Endodermal cell (in vitro differentiated cells): ENCODE data around the gene PSME3IP1. TPM values are rescaled to one million over a fixed set of nuclear protein-coding genes. Genes with fewer than 3 reads are reported as not detected.
A peak's percentile ranks its signal among the peaks of the same experiment; 100 is the strongest.

Source experiments
- DNase-seq: peaks from one replicate; pipeline ENCODE4 v3.0.0-alpha.2; 2017
- H3K27ac ChIP-seq: 2 replicates; pipeline ENCODE4 v1.5.1; 2013; ENCODE audit warnings: mild to moderate bottlenecking, low read depth, low read length, moderate library complexity
- H3K27me3 ChIP-seq: 2 replicates; pipeline ENCODE4 v1.6.1; 2013; ENCODE audit warnings: mild to moderate bottlenecking, low read length, moderate library complexity; ENCODE audit not compliant: insufficient read depth, control insufficient read depth, poor library complexity, severe bottlenecking
- H3K36me3 ChIP-seq: 2 replicates; pipeline ENCODE4 v1.7.0; 2013; ENCODE audit warnings: mild to moderate bottlenecking, low read length, moderate library complexity; ENCODE audit not compliant: control insufficient read depth, insufficient read depth
- H3K4me1 ChIP-seq: one replicate; pipeline ENCODE4 v1.7.0; 2013; ENCODE audit warnings: low read length; ENCODE audit not compliant: control insufficient read depth, insufficient read depth
- H3K4me3 ChIP-seq: 2 replicates; pipeline ENCODE4 v1.5.1; 2013; ENCODE audit warnings: mild to moderate bottlenecking, low read length, moderate library complexity
- H3K9ac ChIP-seq: 2 replicates; pipeline ENCODE4 v1.6.1; 2013; ENCODE audit warnings: mild to moderate bottlenecking, low read length, moderate library complexity; ENCODE audit not compliant: poor library complexity, severe bottlenecking; ENCODE audit errors: extremely low read depth
- H3K9me3 ChIP-seq: 2 replicates; pipeline ENCODE4 v1.6.1; 2013; ENCODE audit warnings: mild to moderate bottlenecking, low read length, moderate library complexity; ENCODE audit not compliant: control insufficient read depth
- H3K27ac Mint-ChIP-seq: 2 replicates; pipeline ENCODE4 v1.8.0; 2020; ENCODE audit warnings: mixed read lengths
- H3K27me3 Mint-ChIP-seq: 2 replicates; pipeline ENCODE4 v1.8.0; 2021; ENCODE audit warnings: mild to moderate bottlenecking, mixed read lengths; ENCODE audit not compliant: insufficient read depth
- H3K36me3 Mint-ChIP-seq: 2 replicates; pipeline ENCODE4 v1.8.0; 2020; ENCODE audit warnings: low read depth, mixed read lengths
- H3K4me1 Mint-ChIP-seq: 2 replicates; pipeline ENCODE4 v1.8.0; 2020; ENCODE audit warnings: mixed read lengths
- H3K4me3 Mint-ChIP-seq: 2 replicates; pipeline ENCODE4 v1.8.0; 2020; ENCODE audit warnings: mild to moderate bottlenecking, moderate library complexity, mixed read lengths
- H3K9me3 Mint-ChIP-seq: 2 replicates; pipeline ENCODE4 v1.8.0; 2020; ENCODE audit warnings: mild to moderate bottlenecking, mixed read lengths
- CTCF ChIP-seq: fragments of 200-600 bp; sonication (generic); conservative IDR thresholded peaks from 2 replicates; pipeline ENCODE4 v1.5.0; 2021; ENCODE audit warnings: antibody characterized with exemption, mild to moderate bottlenecking
- WGBS, 2 experiments: methylation state at CpG; one replicate each; pipeline versions ENCODE4 v1.1.5 to v1.1.7; 2013; ENCODE audit warnings: missing lambda C conversion rate in 2 of 2, mixed read lengths in 1 of 2; ENCODE audit not compliant: insufficient coverage in 1 of 2, insufficient read length in 1 of 2; 5-methylcytosine and 5-hydroxymethylcytosine counted together
- total RNA-seq, 2 donors: library from RNA; stranded (reverse); fragmentation: NEBNext Ultra II Directional in 1 of 2; extraction: Animal tissue kit (Norgen Biotek cat#: 25700) in 1 of 2; gene quantifications; 2 replicates in 1 of 2; 3 replicates in 1 of 2; pipeline ENCODE4 v1.2.1, GENCODE V29; 2021

Gene PSME3IP1
- total RNA-seq, 2 donors from 2014 or later: 94.2 to 102 TPM

- no peaks in the 10 kb centered on the region for H3K36me3 Mint-ChIP-seq
- no peak overlapping the region for H3K4me3 Mint-ChIP-seq
- H3K27me3 Mint-ChIP-seq: no peaks in the 10 kb centered on the region
- H3K4me1 ChIP-seq: no peaks in the 10 kb centered on the region
- no peak overlapping the region for H3K4me3 ChIP-seq
- peak overlapping the region; percentile 52 for H3K27ac Mint-ChIP-seq
- no peak for TF ChIP-seq CTCF
- DNase-seq: no peak
- no peaks in the 10 kb centered on the region for H3K4me1 Mint-ChIP-seq
- H3K27me3 ChIP-seq: no peaks in the 10 kb centered on the region
- H3K9me3 Mint-ChIP-seq: no peaks in the 10 kb centered on the region
- 88% methylated on average over 15 to 17 of the region's 17 CpGs for WGBS, 2 experiments
- H3K36me3 ChIP-seq: no peaks in the 10 kb centered on the region
- no peak overlapping the region for H3K27ac ChIP-seq
- H3K9me3 ChIP-seq: no peaks in the 10 kb centered on the region
- no peak overlapping the region for H3K9ac ChIP-seq
These were observed 54.4 kb downstream of the PSME3IP1 start for GRCh38 chr16:57131351-57131970.

- H3K9me3 Mint-ChIP-seq: no peaks in the 10 kb centered on the region
- no peak overlapping the region for H3K27ac Mint-ChIP-seq
- H3K27me3 ChIP-seq: no peaks in the 10 kb centered on the region
- no peaks in the 10 kb centered on the region for H3K4me1 ChIP-seq
- H3K4me3 ChIP-seq: no peak overlapping the region
- no peak for TF ChIP-seq CTCF
- no peak overlapping the region for H3K27ac ChIP-seq
- H3K36me3 Mint-ChIP-seq: no peaks in the 10 kb centered on the region
- H3K4me3 Mint-ChIP-seq: no peak overlapping the region
- no peaks in the 10 kb centered on the region for H3K27me3 Mint-ChIP-seq
- WGBS, 2 experiments: 87 to 100% methylated on average over 5 to 6 of the region's 6 CpGs
- H3K36me3 ChIP-seq: no peaks in the 10 kb centered on the region
- H3K4me1 Mint-ChIP-seq: no peaks in the 10 kb centered on the region
- H3K9ac ChIP-seq: no peak overlapping the region
- no peak for DNase-seq
- H3K9me3 ChIP-seq: no peaks in the 10 kb centered on the region
These were observed 54.9 kb downstream of the PSME3IP1 start for GRCh38 chr16:57130950-57131321.

- H3K27me3 Mint-ChIP-seq: no peaks in the 10 kb centered on the region
- TF ChIP-seq CTCF: no peak
- Histone ChIP-seq H3K27ac (no peak overlapping the region), H3K4me1 (no peaks in the 10 kb centered on the region), H3K27me3 (no peaks in the 10 kb centered on the region), H3K36me3 (no peaks in the 10 kb centered on the region), H3K9ac (no peak overlapping the region), H3K9me3 (no peaks in the 10 kb centered on the region), H3K4me3 (no peak overlapping the region)
- H3K27ac Mint-ChIP-seq: no peak overlapping the region
- H3K4me1 Mint-ChIP-seq: no peaks in the 10 kb centered on the region
- 91 to 92% methylated on average over 10 to 11 of the region's 11 CpGs for WGBS, 2 experiments
- DNase-seq: no peak
- H3K36me3 Mint-ChIP-seq: no peaks in the 10 kb centered on the region
- no peak overlapping the region for H3K4me3 Mint-ChIP-seq
- no peaks in the 10 kb centered on the region for H3K9me3 Mint-ChIP-seq
These were observed 57.0 kb downstream of the PSME3IP1 start for GRCh38 chr16:57128771-57129389.
